CD4-positive, alpha-beta T cell (primary cell): ENCODE data around the gene CBFA2T3. TPM values are rescaled to one million over a fixed set of nuclear protein-coding genes. Genes with fewer than 3 reads are reported as not detected.

Source experiments
- ATAC-seq: fragments of 200-7000 bp; cut with Tn5 transposase; one replicate; pipeline ENCODE4 v1.10.0; 2022; ENCODE audit warnings: mild to moderate bottlenecking; ENCODE audit not compliant: poor library complexity
- CTCF ChIA-PET: fragments of 350-600 bp; sonication (Branson Sonifier 250); formaldehyde crosslinking; loops from one replicate; lab custom pipeline; 2021; ENCODE audit warnings: antibody characterized with exemption, inconsistent platforms; lab: Charles Lee
- POLR2A ChIA-PET: fragments of 350-600 bp; sonication (Branson Sonifier 250); formaldehyde crosslinking; loops from one replicate; lab custom pipeline; 2021; ENCODE audit warnings: antibody characterized with exemption, inconsistent platforms; lab: Charles Lee
- DNase-seq, 14 experiments: peaks; one replicate each; pipeline ENCODE4 v3.0.0-alpha.2; 2013 to 2020; ENCODE audit warnings: mixed read lengths in 2 of 14
- H3K27ac ChIP-seq, 2 donors: one replicate each; pipeline versions ENCODE4 v1.5.1 to v1.7.0; 2013; ENCODE audit warnings: low read length in 2 of 2, low read depth in 1 of 2, mild to moderate bottlenecking in 1 of 2
- H3K27me3 ChIP-seq, 2 experiments: 1 replicate in 1 of 2; 2 replicates in 1 of 2; pipeline versions ENCODE4 v1.6.1 to v1.7.0; 2013; ENCODE audit warnings: low read length in 2 of 2, control low read depth in 1 of 2, mild to moderate bottlenecking in 1 of 2, moderate library complexity in 1 of 2; ENCODE audit not compliant: insufficient read depth in 2 of 2, control insufficient read depth in 1 of 2
- H3K36me3 ChIP-seq: one replicate; pipeline ENCODE4 v1.6.1; 2013; ENCODE audit warnings: low read length, control low read depth; ENCODE audit not compliant: insufficient read depth
- H3K4me1 ChIP-seq: one replicate; pipeline ENCODE4 v1.6.1; 2013; ENCODE audit warnings: low read length, control low read depth; ENCODE audit not compliant: insufficient read depth
- H3K4me3 ChIP-seq: one replicate; pipeline ENCODE4 v1.5.1; 2013; ENCODE audit warnings: mild to moderate bottlenecking, low read length, moderate library complexity
- H3K9me3 ChIP-seq, 2 experiments: 1 replicate in 1 of 2; 2 replicates in 1 of 2; pipeline versions ENCODE4 v1.6.1 to v1.7.0; 2013; ENCODE audit warnings: low read length in 2 of 2, mild to moderate bottlenecking in 2 of 2, control low read depth in 1 of 2, moderate library complexity in 1 of 2; ENCODE audit not compliant: control insufficient read depth in 1 of 2, insufficient read depth in 1 of 2
- H3K27ac Mint-ChIP-seq: one replicate; pipeline ENCODE4 v1.8.0; 2020; ENCODE audit warnings: mixed read lengths
- H3K27me3 Mint-ChIP-seq: one replicate; pipeline ENCODE4 v1.8.0; 2021; ENCODE audit warnings: mixed read lengths
- H3K36me3 Mint-ChIP-seq: one replicate; pipeline ENCODE4 v1.8.0; 2021; ENCODE audit warnings: low read depth, mixed read lengths
- H3K4me1 Mint-ChIP-seq: one replicate; pipeline ENCODE4 v1.8.0; 2021; ENCODE audit warnings: low read depth, mixed read lengths
- H3K4me3 Mint-ChIP-seq: one replicate; pipeline ENCODE4 v1.8.0; 2020; ENCODE audit warnings: mild to moderate bottlenecking, mixed read lengths
- H3K9me3 Mint-ChIP-seq: one replicate; pipeline ENCODE4 v1.8.0; 2020; ENCODE audit warnings: mixed read lengths
- CTCF ChIP-seq: fragments of 200-600 bp; IDR thresholded peaks from one replicate; pipeline ENCODE4 v1.8.0; 2022; ENCODE audit warnings: antibody characterized with exemption, mild to moderate bottlenecking
- intact Hi-C, 2 experiments: fragments of 100-400 bp; cut with DNase I in 1 of 2; cut with micrococcal nuclease in 1 of 2; formaldehyde crosslinking; loops; one replicate each; pipeline versions ENCODE4 v1.15.1 to v1.9.0; 2023 to 2025; cut with DNase I, micrococcal nuclease
- total RNA-seq, 174 experiments: library from RNA in 2 of 174; stranded (reverse) in 2 of 174; gene quantifications; one replicate each; pipeline ENCODE4 v1.2.3 and lab custom pipeline; 2021 to 2026

CBFA2T3 gene
- total RNA-seq, 2 experiments from 2014 or later: 0.80 to 1.6 TPM

- no peak for TF ChIP-seq CTCF
- no peak for ATAC-seq
- no peak overlapping the region for H3K4me3 ChIP-seq
- H3K4me1 ChIP-seq: no peaks in the 10 kb centered on the region
- Mint-ChIP-seq H3K36me3 (peaks cover 6% of the 10 kb centered on the region), H3K27ac (no peak overlapping the region), H3K4me1 (no peaks in the 10 kb centered on the region), H3K4me3 (no peak overlapping the region), H3K27me3 (no peaks in the 10 kb centered on the region), H3K9me3 (no peaks in the 10 kb centered on the region)
- peaks cover 28% of the 10 kb centered on the region for H3K36me3 ChIP-seq
- DNase-seq: no peak
- CTCF ChIA-PET: no interaction called here
- POLR2A ChIA-PET: no interaction called here
- H3K27ac ChIP-seq: no peak overlapping the region
- H3K27me3 ChIP-seq: no peaks in the 10 kb centered on the region
- intact Hi-C loops: no loop called here
- H3K9me3 ChIP-seq: no peaks in the 10 kb centered on the region
Observed at GRCh38 chr16:88825146-88825545, 151.9 kb downstream of the CBFA2T3 start.

Other genes with a start within 250 kb of the CBFA2T3 start
- gene PIEZO1, start 192.0 kb downstream of the CBFA2T3 start, total RNA-seq: 100 to 1,000 TPM; 142 to 146 TPM
- gene CDT1, start 173.4 kb downstream of the CBFA2T3 start, total RNA-seq: 1 to 10 TPM in 1 of 2 experiments, under 1 TPM in 1; 0.47 to 1.0 TPM
- 100 to 1,000 TPM; 153 to 154 TPM for gene APRT, start 165.3 kb downstream of the CBFA2T3 start, total RNA-seq
- 10 to 100 TPM; 18.4 to 19.7 TPM for gene GALNS, start 120.3 kb downstream of the CBFA2T3 start, total RNA-seq
- 10 to 100 TPM; 48.0 to 48.2 TPM for gene TRAPPC2L, start 120.1 kb downstream of the CBFA2T3 start, total RNA-seq
- not detected for gene PABPN1L, start 110.5 kb downstream of the CBFA2T3 start, total RNA-seq
- gene ACSF3, start 116.6 kb upstream of the CBFA2T3 start, total RNA-seq: 10 to 100 TPM; 44.7 to 49.5 TPM
- gene CDH15, start 194.5 kb upstream of the CBFA2T3 start, total RNA-seq: not detected
- gene SLC22A31, start 223.3 kb upstream of the CBFA2T3 start, total RNA-seq: 1 to 10 TPM; 2.1 to 2.9 TPM
- 1 to 10 TPM; 4.0 to 6.7 TPM for gene ZNF778, start 240.5 kb upstream of the CBFA2T3 start, total RNA-seq